Neural crest cell (in vitro differentiated cells): ENCODE measurements around the gene MTUS2. TPM values are rescaled to one million over a fixed set of nuclear protein-coding genes. Genes with fewer than 3 reads are reported as not detected.

ENCODE experiments used
- DNase-seq: peaks from one replicate; pipeline ENCODE4 v3.0.0; 2021; ENCODE audit warnings: low read depth, mixed read lengths, low spot score
- H3K27ac Mint-ChIP-seq: one replicate; pipeline ENCODE4 v1.8.0; 2021; ENCODE audit warnings: mild to moderate bottlenecking, mixed read lengths; ENCODE audit not compliant: unreplicated experiment
- H3K27me3 Mint-ChIP-seq: 2 replicates; pipeline ENCODE4 v1.8.0; 2021; ENCODE audit warnings: low read depth, mild to moderate bottlenecking, mixed read lengths
- H3K36me3 Mint-ChIP-seq: 2 replicates; pipeline ENCODE4 v1.8.0; 2021; ENCODE audit warnings: low read depth, mild to moderate bottlenecking, mixed read lengths
- H3K4me1 Mint-ChIP-seq: 2 replicates; pipeline ENCODE4 v1.8.0; 2021; ENCODE audit warnings: mixed read lengths
- H3K4me3 Mint-ChIP-seq: one replicate; pipeline ENCODE4 v1.8.0; 2021; ENCODE audit warnings: mild to moderate bottlenecking, mixed read lengths
- H3K9me3 Mint-ChIP-seq: 2 replicates; pipeline ENCODE4 v1.8.0; 2021; ENCODE audit warnings: mixed read lengths
- CTCF ChIP-seq: fragments of 200-600 bp; sonication (generic); conservative IDR thresholded peaks from 2 replicates; pipeline ENCODE4 v1.5.0; 2021; ENCODE audit warnings: antibody characterized with exemption, mild to moderate bottlenecking
- total RNA-seq: library from RNA; stranded (reverse); gene quantifications from 2 replicates; pipeline ENCODE4 v1.2.1, GENCODE V29; 2021

The MTUS2 gene
- total RNA-seq, 1 donor from 2014 or later, result 0.91 TPM

GRCh38 chr13:29165216-29165615 is 345.1 kb downstream of the MTUS2 start:
- TF ChIP-seq CTCF, result no peak
- H3K4me1 Mint-ChIP-seq, result peaks cover 9% of the 10 kb centered on the region
- peaks cover 2% of the 10 kb centered on the region for H3K27me3 Mint-ChIP-seq
- H3K36me3 Mint-ChIP-seq, result no peaks in the 10 kb centered on the region
- no peaks in the 10 kb centered on the region for H3K9me3 Mint-ChIP-seq
- no peak for DNase-seq
- no peak overlapping the region for H3K27ac Mint-ChIP-seq
- no peak overlapping the region for H3K4me3 Mint-ChIP-seq

DNA sequence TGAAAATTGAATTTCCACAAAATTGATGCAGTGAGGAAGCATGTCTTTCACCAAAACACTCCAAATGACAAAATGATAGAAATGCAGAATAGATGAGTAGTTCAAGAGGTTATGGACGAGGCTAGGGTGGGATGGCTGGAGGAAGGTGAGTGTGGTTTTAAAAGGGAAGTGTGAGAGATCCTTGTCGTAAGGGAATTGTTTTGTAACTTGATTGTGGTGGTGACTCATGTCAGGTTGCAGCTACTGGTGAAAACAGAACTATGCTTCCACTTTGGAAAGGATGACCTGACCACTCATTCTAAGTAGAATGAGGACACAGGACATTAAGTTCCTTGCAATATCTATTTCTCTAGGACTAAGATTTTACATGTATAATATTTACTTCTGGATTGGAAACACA is 345.7 kb downstream of the MTUS2 start:
- Mint-ChIP-seq H3K27me3 (peaks cover 3% of the 10 kb centered on the region), H3K4me3 (no peak overlapping the region), H3K9me3 (no peaks in the 10 kb centered on the region), H3K4me1 (peaks cover 9% of the 10 kb centered on the region), H3K27ac (no peak overlapping the region), H3K36me3 (no peaks in the 10 kb centered on the region)
- no peak for DNase-seq
- TF ChIP-seq CTCF, result no peak

- Mint-ChIP-seq H3K4me1 (peaks cover 9% of the 10 kb centered on the region), H3K9me3 (peaks cover 5% of the 10 kb centered on the region), H3K27ac (no peak overlapping the region), H3K27me3 (peaks cover 4% of the 10 kb centered on the region), H3K36me3 (no peaks in the 10 kb centered on the region), H3K4me3 (no peak overlapping the region)
- no peak for TF ChIP-seq CTCF
- DNase-seq, result no peak
Measured at GRCh38 chr13:29170436-29171082, 350.4 kb downstream of the MTUS2 start.

- Mint-ChIP-seq H3K36me3 (peaks cover 2% of the 10 kb centered on the region), H3K27me3 (peaks cover 4% of the 10 kb centered on the region), H3K4me1 (peaks cover 13% of the 10 kb centered on the region), H3K27ac (no peak overlapping the region), H3K4me3 (no peak overlapping the region), H3K9me3 (peaks cover 5% of the 10 kb centered on the region)
- TF ChIP-seq CTCF, result no peak
- no peak for DNase-seq
Measured at GRCh38 chr13:29171244-29171643, 351.1 kb downstream of the MTUS2 start.

- H3K4me1 Mint-ChIP-seq, result peaks cover 10% of the 10 kb centered on the region
- H3K36me3 Mint-ChIP-seq, result peaks cover 2% of the 10 kb centered on the region
- no peak overlapping the region for H3K4me3 Mint-ChIP-seq
- DNase-seq, result no peak
- TF ChIP-seq CTCF, result no peak
- H3K27me3 Mint-ChIP-seq, result peaks cover 4% of the 10 kb centered on the region
- H3K27ac Mint-ChIP-seq, result no peak overlapping the region
- H3K9me3 Mint-ChIP-seq, result peaks cover 9% of the 10 kb centered on the region
Measured at GRCh38 chr13:29174093-29174492, 354.0 kb downstream of the MTUS2 start.
